HepG2 (cell line): Measurements from ENCODE around the gene MSI2. TPM values are rescaled to one million over a fixed set of nuclear protein-coding genes. Genes with fewer than 3 reads are reported as not detected.
A peak's percentile ranks its signal among the peaks of the same experiment; 100 is the strongest.

Source experiments
- GPN1 ChIP-seq: sonication (generic); formaldehyde crosslinking; IDR thresholded peaks from 2 replicates; pipeline ENCODE4 v1.5.1; 2020; ENCODE audit warnings: missing genetic modification reagents, borderline replicate concordance
- PAX8 ChIP-seq: sonication (generic); formaldehyde crosslinking; IDR thresholded peaks from 2 replicates; pipeline ENCODE4 v1.8.0; 2022; ENCODE audit warnings: mild to moderate bottlenecking, missing genetic modification reagents, borderline replicate concordance
- ZFP36L1 ChIP-seq: sonication (generic); formaldehyde crosslinking; IDR thresholded peaks from 2 replicates; pipeline ENCODE4 v1.8.0; 2022; ENCODE audit warnings: mild to moderate bottlenecking, missing genetic modification reagents, moderate library complexity
- ZFP36L2 ChIP-seq: sonication (generic); formaldehyde crosslinking; IDR thresholded peaks from 2 replicates; pipeline ENCODE4 v1.4.0; 2020; ENCODE audit warnings: missing genetic modification reagents
- ZNF12 ChIP-seq: sonication (generic); formaldehyde crosslinking; IDR thresholded peaks from 2 replicates; pipeline ENCODE4 v1.5.0; 2020; ENCODE audit warnings: missing genetic modification reagents
- ZXDC ChIP-seq: sonication (generic); formaldehyde crosslinking; IDR thresholded peaks from 2 replicates; pipeline ENCODE4 v1.5.0; 2020; ENCODE audit warnings: mild to moderate bottlenecking, missing genetic modification reagents
- polyA plus RNA-seq, 8 experiments: library from polyadenylated mRNA; depleted of rRNA in 3 of 8; stranded (reverse) in 7 of 8; unstranded in 1 of 8; fragments of >200 nt; fragmentation: Illumina TruSeq in 4 of 8; extraction: Trizol in 4 of 8; gene quantifications; 2 replicates each; pipeline versions ENCODE4 v1.2.1 to v1.2.3, GENCODE V29; 2011 to 2016; ENCODE audit warnings: low read depth in 4 of 8, missing spikeins in 1 of 8, mixed read lengths in 1 of 8; ENCODE audit not compliant: insufficient read depth in 1 of 8
- total RNA-seq, 5 experiments: library from RNA; depleted of rRNA; stranded (reverse); fragments of >200 nt; fragmentation: Illumina TruSeq; extraction: Trizol; gene quantifications; 2 replicates each; pipeline ENCODE4 v1.2.3, GENCODE V29; 2016; ENCODE audit warnings: low read depth in 1 of 5
- TF ChIP-seq, protein P1 (sequence below): sonication (generic); formaldehyde crosslinking; IDR thresholded peaks from 2 replicates; pipeline ENCODE4 v1.4.0; 2020; ENCODE audit warnings: missing genetic modification reagents, mild to moderate bottlenecking, borderline replicate concordance
- TF ChIP-seq, protein P2 (sequence below): sonication (generic); formaldehyde crosslinking; IDR thresholded peaks from 2 replicates; pipeline ENCODE4 v1.8.0; 2022; ENCODE audit warnings: missing genetic modification reagents, mild to moderate bottlenecking, borderline replicate concordance
- TF ChIP-seq, protein P3 (sequence below): sonication (generic); formaldehyde crosslinking; IDR thresholded peaks from 2 replicates; pipeline ENCODE4 v1.9.0; 2022; ENCODE audit warnings: missing genetic modification reagents, mild to moderate bottlenecking, borderline replicate concordance
- TF ChIP-seq, protein P4 (sequence below): sonication (generic); formaldehyde crosslinking; IDR thresholded peaks from 2 replicates; pipeline ENCODE4 v1.4.0; 2020; ENCODE audit warnings: low read depth, mild to moderate bottlenecking, missing genetic modification reagents
- TF ChIP-seq, protein P5 (sequence below): sonication (generic); formaldehyde crosslinking; IDR thresholded peaks from 2 replicates; pipeline ENCODE4 v1.8.0; 2022; ENCODE audit warnings: missing genetic modification reagents, mild to moderate bottlenecking, moderate library complexity, borderline replicate concordance

MSI2 gene
- total and polyA plus RNA-seq, 2 of the 13 experiments (the other 11 are each of a cell fraction or from before 2014, with no cell fraction given), result 77.5 to 78.4 TPM

- TF ChIP-seq, protein P1, sequence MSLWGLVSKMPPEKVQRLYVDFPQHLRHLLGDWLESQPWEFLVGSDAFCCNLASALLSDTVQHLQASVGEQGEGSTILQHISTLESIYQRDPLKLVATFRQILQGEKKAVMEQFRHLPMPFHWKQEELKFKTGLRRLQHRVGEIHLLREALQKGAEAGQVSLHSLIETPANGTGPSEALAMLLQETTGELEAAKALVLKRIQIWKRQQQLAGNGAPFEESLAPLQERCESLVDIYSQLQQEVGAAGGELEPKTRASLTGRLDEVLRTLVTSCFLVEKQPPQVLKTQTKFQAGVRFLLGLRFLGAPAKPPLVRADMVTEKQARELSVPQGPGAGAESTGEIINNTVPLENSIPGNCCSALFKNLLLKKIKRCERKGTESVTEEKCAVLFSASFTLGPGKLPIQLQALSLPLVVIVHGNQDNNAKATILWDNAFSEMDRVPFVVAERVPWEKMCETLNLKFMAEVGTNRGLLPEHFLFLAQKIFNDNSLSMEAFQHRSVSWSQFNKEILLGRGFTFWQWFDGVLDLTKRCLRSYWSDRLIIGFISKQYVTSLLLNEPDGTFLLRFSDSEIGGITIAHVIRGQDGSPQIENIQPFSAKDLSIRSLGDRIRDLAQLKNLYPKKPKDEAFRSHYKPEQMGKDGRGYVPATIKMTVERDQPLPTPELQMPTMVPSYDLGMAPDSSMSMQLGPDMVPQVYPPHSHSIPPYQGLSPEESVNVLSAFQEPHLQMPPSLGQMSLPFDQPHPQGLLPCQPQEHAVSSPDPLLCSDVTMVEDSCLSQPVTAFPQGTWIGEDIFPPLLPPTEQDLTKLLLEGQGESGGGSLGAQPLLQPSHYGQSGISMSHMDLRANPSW, result no peak
- TF ChIP-seq PAX8 (CRISPR knock-in tag) (no peak), ZFP36L1 (CRISPR knock-in tag) (no peak), ZNF12 (CRISPR knock-in tag) (no peak), GPN1 (no peak), ZXDC (CRISPR knock-in tag) (no peak), ZFP36L2 (CRISPR knock-in tag) (no peak)
- TF ChIP-seq, protein P2, sequence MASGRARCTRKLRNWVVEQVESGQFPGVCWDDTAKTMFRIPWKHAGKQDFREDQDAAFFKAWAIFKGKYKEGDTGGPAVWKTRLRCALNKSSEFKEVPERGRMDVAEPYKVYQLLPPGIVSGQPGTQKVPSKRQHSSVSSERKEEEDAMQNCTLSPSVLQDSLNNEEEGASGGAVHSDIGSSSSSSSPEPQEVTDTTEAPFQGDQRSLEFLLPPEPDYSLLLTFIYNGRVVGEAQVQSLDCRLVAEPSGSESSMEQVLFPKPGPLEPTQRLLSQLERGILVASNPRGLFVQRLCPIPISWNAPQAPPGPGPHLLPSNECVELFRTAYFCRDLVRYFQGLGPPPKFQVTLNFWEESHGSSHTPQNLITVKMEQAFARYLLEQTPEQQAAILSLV (CRISPR knock-in tag), result no peak
- TF ChIP-seq, protein P3, sequence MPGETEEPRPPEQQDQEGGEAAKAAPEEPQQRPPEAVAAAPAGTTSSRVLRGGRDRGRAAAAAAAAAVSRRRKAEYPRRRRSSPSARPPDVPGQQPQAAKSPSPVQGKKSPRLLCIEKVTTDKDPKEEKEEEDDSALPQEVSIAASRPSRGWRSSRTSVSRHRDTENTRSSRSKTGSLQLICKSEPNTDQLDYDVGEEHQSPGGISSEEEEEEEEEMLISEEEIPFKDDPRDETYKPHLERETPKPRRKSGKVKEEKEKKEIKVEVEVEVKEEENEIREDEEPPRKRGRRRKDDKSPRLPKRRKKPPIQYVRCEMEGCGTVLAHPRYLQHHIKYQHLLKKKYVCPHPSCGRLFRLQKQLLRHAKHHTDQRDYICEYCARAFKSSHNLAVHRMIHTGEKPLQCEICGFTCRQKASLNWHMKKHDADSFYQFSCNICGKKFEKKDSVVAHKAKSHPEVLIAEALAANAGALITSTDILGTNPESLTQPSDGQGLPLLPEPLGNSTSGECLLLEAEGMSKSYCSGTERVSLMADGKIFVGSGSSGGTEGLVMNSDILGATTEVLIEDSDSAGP (CRISPR knock-in tag), result peak; percentile 98
- TF ChIP-seq, protein P4, sequence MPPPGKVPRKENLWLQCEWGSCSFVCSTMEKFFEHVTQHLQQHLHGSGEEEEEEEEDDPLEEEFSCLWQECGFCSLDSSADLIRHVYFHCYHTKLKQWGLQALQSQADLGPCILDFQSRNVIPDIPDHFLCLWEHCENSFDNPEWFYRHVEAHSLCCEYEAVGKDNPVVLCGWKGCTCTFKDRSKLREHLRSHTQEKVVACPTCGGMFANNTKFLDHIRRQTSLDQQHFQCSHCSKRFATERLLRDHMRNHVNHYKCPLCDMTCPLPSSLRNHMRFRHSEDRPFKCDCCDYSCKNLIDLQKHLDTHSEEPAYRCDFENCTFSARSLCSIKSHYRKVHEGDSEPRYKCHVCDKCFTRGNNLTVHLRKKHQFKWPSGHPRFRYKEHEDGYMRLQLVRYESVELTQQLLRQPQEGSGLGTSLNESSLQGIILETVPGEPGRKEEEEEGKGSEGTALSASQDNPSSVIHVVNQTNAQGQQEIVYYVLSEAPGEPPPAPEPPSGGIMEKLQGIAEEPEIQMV (CRISPR knock-in tag), result no peak
- TF ChIP-seq, protein P5, sequence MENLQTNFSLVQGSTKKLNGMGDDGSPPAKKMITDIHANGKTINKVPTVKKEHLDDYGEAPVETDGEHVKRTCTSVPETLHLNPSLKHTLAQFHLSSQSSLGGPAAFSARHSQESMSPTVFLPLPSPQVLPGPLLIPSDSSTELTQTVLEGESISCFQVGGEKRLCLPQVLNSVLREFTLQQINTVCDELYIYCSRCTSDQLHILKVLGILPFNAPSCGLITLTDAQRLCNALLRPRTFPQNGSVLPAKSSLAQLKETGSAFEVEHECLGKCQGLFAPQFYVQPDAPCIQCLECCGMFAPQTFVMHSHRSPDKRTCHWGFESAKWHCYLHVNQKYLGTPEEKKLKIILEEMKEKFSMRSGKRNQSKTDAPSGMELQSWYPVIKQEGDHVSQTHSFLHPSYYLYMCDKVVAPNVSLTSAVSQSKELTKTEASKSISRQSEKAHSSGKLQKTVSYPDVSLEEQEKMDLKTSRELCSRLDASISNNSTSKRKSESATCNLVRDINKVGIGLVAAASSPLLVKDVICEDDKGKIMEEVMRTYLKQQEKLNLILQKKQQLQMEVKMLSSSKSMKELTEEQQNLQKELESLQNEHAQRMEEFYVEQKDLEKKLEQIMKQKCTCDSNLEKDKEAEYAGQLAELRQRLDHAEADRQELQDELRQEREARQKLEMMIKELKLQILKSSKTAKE, result no peak
Observed at GRCh38 chr17:57257895-57258851, 1.9 kb downstream of the MSI2 start (continued).
